Coronary artery (tissue), 2 donors: ENCODE measurements around the gene NODAL.
"Not testable (repeated sequence)": the region's sequence is repeated elsewhere in the genome, so short reads cannot be mapped to it uniquely, and the experiment has no call there.

ENCODE experiments used
- DNase-seq: peaks from one replicate; pipeline ENCODE4 v3.0.0-alpha.2; 2017; ENCODE audit warnings: low spot score
- H3K27ac ChIP-seq, 2 donors: fragments of 200-600 bp; sonication (generic); one replicate each; pipeline ENCODE4 v1.5.1; 2016 to 2019
- H3K4me3 ChIP-seq: fragments of 200-600 bp; sonication (generic); 2 replicates; pipeline ENCODE4 v1.5.1; 2016; ENCODE audit warnings: mild to moderate bottlenecking, moderate library complexity
- CTCF ChIP-seq: fragments of 200-600 bp; sonication (generic); IDR thresholded peaks from one replicate; pipeline ENCODE4 v1.5.1; 2019; ENCODE audit warnings: antibody characterized with exemption

NODAL gene

GRCh38 chr10:70441161-70441894, at the start of gene NODAL:
NODAL (minus strand) TSS chr10:70441681; CDS start chr10:70441667, 14 bp downstream.
- no peak for TF ChIP-seq CTCF
- peak within 1 kb of the TSS; percentile 65 for H3K4me3 ChIP-seq
- DNase-seq: no peak
- no peak within 1 kb of the TSS for H3K27ac ChIP-seq

GRCh38 chr10:70490142-70490541, 48.7 kb upstream of the NODAL start:
- no peak overlapping the region for H3K4me3 ChIP-seq
- no peak overlapping the region for H3K27ac ChIP-seq
- DNase-seq: no peak
- TF ChIP-seq CTCF: no peak

- no peak for TF ChIP-seq CTCF
- Histone ChIP-seq H3K4me3 (no peak overlapping the region), H3K27ac (no peak overlapping the region)
- DNase-seq: no peak
These were observed 46.3 kb upstream of the NODAL start for GRCh38 chr10:70487824-70488223.

- not testable (repeated sequence) for H3K4me3 ChIP-seq, DNase-seq
- peak overlapping the region; percentile 70 to 94 for H3K27ac ChIP-seq
These were observed 42.4 kb upstream of the NODAL start for GRCh38 chr10:70483872-70484271.

GRCh38 chr10:70482982-70483760, 41.7 kb upstream of the NODAL start:
- TF ChIP-seq CTCF: no peak
- Histone ChIP-seq H3K4me3 (no peak overlapping the region), H3K27ac (peak overlapping the region; percentile 70 to 94)
- DNase-seq: no peak

GRCh38 chr10:70481831-70482530, 40.5 kb upstream of the NODAL start:
- Histone ChIP-seq H3K27ac (peak overlapping the region; percentile 70 to 94), H3K4me3 (no peak overlapping the region)
- DNase-seq: no peak
- TF ChIP-seq CTCF: no peak

- DNase-seq: no peak
- TF ChIP-seq CTCF: no peak
- H3K27ac ChIP-seq: peak overlapping the region in 1 of 2 donors; percentile 94
- H3K4me3 ChIP-seq: peak overlapping the region; percentile 97
These were observed 39.6 kb upstream of the NODAL start for GRCh38 chr10:70481105-70481504.
